Pancreas (tissue), 10 donors: ENCODE measurements around the gene C2. TPM values are rescaled to one million over a fixed set of nuclear protein-coding genes. Genes with fewer than 3 reads are reported as not detected.
A peak's percentile ranks its signal among the peaks of the same experiment; 100 is the strongest.

Experiments
- ATAC-seq, 4 donors: fragments of 200-7000 bp; cut with Tn5 transposase; one replicate each; pipeline versions ENCODE4 v1.8.0 to v1.9.1; 2020; ENCODE audit warnings: mild to moderate bottlenecking in 4 of 4, moderate library complexity in 4 of 4
- DNase-seq, 6 donors: peaks; one replicate each; pipeline ENCODE4 v3.0.0-alpha.2; 2020
- FAIRE-seq: peaks from 2 replicates; lab custom pipeline; 2012; peaks lifted over from hg19 to GRCh38; lab: Jason Lieb, UNC
- H3K27ac ChIP-seq, 4 donors: fragments of 200-600 bp; sonication (generic); 1 replicate in 3 of 4; 2 replicates in 1 of 4; pipeline versions ENCODE4 v1.5.0 to v1.8.0; 2020
- H3K27me3 ChIP-seq, 4 donors: fragments of 200-600 bp; one replicate each; pipeline ENCODE4 v1.8.0; 2021
- H3K36me3 ChIP-seq, 3 donors: fragments of 200-600 bp; sonication (generic) in 1 of 3; one replicate each; pipeline versions ENCODE4 v1.5.0 to v1.8.0; 2020 to 2021
- H3K4me1 ChIP-seq, 3 donors: fragments of 200-600 bp; one replicate each; pipeline ENCODE4 v1.8.0; 2021
- H3K4me3 ChIP-seq, 4 donors: fragments of 200-600 bp; sonication (generic) in 2 of 4; one replicate each; pipeline versions ENCODE4 v1.5.0 to v1.8.0; 2020 to 2021
- H3K9me3 ChIP-seq, 4 donors: fragments of 200-600 bp; one replicate each; pipeline ENCODE4 v1.8.0; 2021
- CTCF ChIP-seq, 4 donors: fragments of 200-600 bp; sonication (generic) in 3 of 4; IDR thresholded peaks; one replicate each; pipeline versions ENCODE4 v1.5.0 to v1.8.0; 2021; ENCODE audit warnings: antibody characterized with exemption in 4 of 4
- WGBS, 2 donors: extraction: QIAGEN DNeasy Blood & Tissue Kit; methylation state at CpG; one replicate each; pipeline ENCODE4 v1.1.7; 2013; 5-methylcytosine and 5-hydroxymethylcytosine counted together
- intact Hi-C, 3 donors: fragments of 100-400 bp; cut with DNase I; formaldehyde crosslinking; loops; one replicate each; pipeline versions ENCODE4 v1.11.1 to v1.14.2; 2022
- polyA plus RNA-seq, 2 donors: library from polyadenylated mRNA; stranded (reverse); fragments of 200-250 nt; gene quantifications; one replicate each; pipeline ENCODE4 v1.2.3, GENCODE V29; 2013
- total RNA-seq, 6 donors: library from RNA; stranded (reverse); fragmentation: NEBNext Ultra II Directional in 4 of 6; extraction: Animal tissue kit (Norgen Biotek cat#: 25700) in 4 of 6; gene quantifications; one replicate each; pipeline versions ENCODE4 v1.2.1 to v1.2.4, GENCODE V29; 2021 to 2023
- donor health status: healthy with polysubstance abuse.
- donor health status: DM: no; HTN: no; CAD: no; lungs with moderate emphysema.
- donor health status: DM: no; HTN: no; CAD: no.
- donor health status: control.
- donor health status: control.
- donor health status: Bipolar disorder and iron deficiency.
- donor health status: DM: yes; HTN: yes; CAD: no.
- donor health status: DM: no; HTN: no; CAD: no.
- donor health status: DM: no; HTN: no; CAD: no.
- donor health status: DM: yes; HTN: yes; CAD: no.

C2 gene
- total and polyA plus RNA-seq, 8 donors, result 0.63 to 14.0 (median 2.2) TPM

GRCh38 chr6:31945507-31946369 is 18.2 kb downstream of the C2 start, which contains the start of gene CFB:
Gene CFB, plus strand, starts transcription at chr6:31946095. Its CDS starts 127 bp downstream, at chr6:31946222.
- intact Hi-C loops, result no loop called here
- peaks cover 0 to 9% (median 0%) of the 10 kb centered on the region in 3 donors for H3K4me1 ChIP-seq
- peak within 1 kb of the TSS; percentile 51 to 85 (median 70) for H3K27ac ChIP-seq
- H3K27me3 ChIP-seq, result no peaks in the 10 kb centered on the region
- TF ChIP-seq CTCF (IDR thresholded peaks at IDR 0.05), result no peak
- ATAC-seq, result peak; percentile 79 to 91 (median 86)
- WGBS, 2 donors, result 37 to 39% methylated on average over 11 of the region's 11 CpGs
- H3K9me3 ChIP-seq, result no peaks in the 10 kb centered on the region
- peak; percentile 69 to 87 (median 77) for DNase-seq
- H3K4me3 ChIP-seq, result peak within 1 kb of the TSS in 2 of 4 donors; percentile 2 to 42
- no peak for FAIRE-seq
- no peaks in the 10 kb centered on the region for H3K36me3 ChIP-seq

GRCh38 chr6:31946370-31946885 is 18.9 kb downstream of the C2 start:
- H3K9me3 ChIP-seq, result no peaks in the 10 kb centered on the region
- 58 to 62% methylated on average over 11 of the region's 11 CpGs for WGBS, 2 donors
- peaks cover 0 to 9% (median 0%) of the 10 kb centered on the region in 3 donors for H3K4me1 ChIP-seq
- no peak for FAIRE-seq
- DNase-seq, result no peak
- no peaks in the 10 kb centered on the region for H3K27me3 ChIP-seq
- intact Hi-C loops, result no loop called here
- ATAC-seq, result peak in 2 of 4 donors; percentile 1 to 7
- no peaks in the 10 kb centered on the region for H3K36me3 ChIP-seq
- peak overlapping the region in 2 of 4 donors; percentile 2 to 42 for H3K4me3 ChIP-seq
- H3K27ac ChIP-seq, result peak overlapping the region; percentile 51 to 85 (median 70)
- TF ChIP-seq CTCF (IDR thresholded peaks at IDR 0.05), result no peak

GRCh38 chr6:31947070-31947675 is 19.7 kb downstream of the C2 start:
- no peak for TF ChIP-seq CTCF (IDR thresholded peaks at IDR 0.05)
- DNase-seq, result no peak
- Histone ChIP-seq H3K27ac (peak overlapping the region in 2 of 4 donors; percentile 85), H3K9me3 (no peaks in the 10 kb centered on the region), H3K4me1 (peaks cover 0 to 9% (median 0%) of the 10 kb centered on the region in 3 donors), H3K27me3 (no peaks in the 10 kb centered on the region), H3K36me3 (no peaks in the 10 kb centered on the region), H3K4me3 (peak overlapping the region in 1 of 4 donors; percentile 42)
- intact Hi-C loops, result no loop called here
- FAIRE-seq, result no peak
- no peak for ATAC-seq
- WGBS, 2 donors, result 68 to 81% methylated on average over 21 to 24 of the region's 24 CpGs

GRCh38 chr6:31947864-31948263 is 20.3 kb downstream of the C2 start:
- no peak for ATAC-seq
- WGBS, 2 donors, result 52 to 75% methylated on average over 4 of the region's 4 CpGs
- H3K27me3 ChIP-seq, result no peaks in the 10 kb centered on the region
- H3K9me3 ChIP-seq, result no peaks in the 10 kb centered on the region
- no peak for FAIRE-seq
- peaks cover 0 to 9% (median 0%) of the 10 kb centered on the region in 3 donors for H3K4me1 ChIP-seq
- TF ChIP-seq CTCF (IDR thresholded peaks at IDR 0.05), result no peak
- DNase-seq, result no peak
- intact Hi-C loops, result no loop called here
- peaks cover 0 to 4% (median 3%) of the 10 kb centered on the region in 3 donors for H3K36me3 ChIP-seq
- H3K4me3 ChIP-seq, result no peak overlapping the region
- H3K27ac ChIP-seq, result no peak overlapping the region
